ENCODE measurements around the gene L3MBTL2. TPM values are rescaled to one million over a fixed set of nuclear protein-coding genes. Genes with fewer than 3 reads are reported as not detected.

L3MBTL2 gene
- total and polyA plus RNA-seq, 2 of the 13 experiments (the other 11 are each of a cell fraction or from before 2014, with no cell fraction given): 13.8 to 33.7 TPM

DNA sequence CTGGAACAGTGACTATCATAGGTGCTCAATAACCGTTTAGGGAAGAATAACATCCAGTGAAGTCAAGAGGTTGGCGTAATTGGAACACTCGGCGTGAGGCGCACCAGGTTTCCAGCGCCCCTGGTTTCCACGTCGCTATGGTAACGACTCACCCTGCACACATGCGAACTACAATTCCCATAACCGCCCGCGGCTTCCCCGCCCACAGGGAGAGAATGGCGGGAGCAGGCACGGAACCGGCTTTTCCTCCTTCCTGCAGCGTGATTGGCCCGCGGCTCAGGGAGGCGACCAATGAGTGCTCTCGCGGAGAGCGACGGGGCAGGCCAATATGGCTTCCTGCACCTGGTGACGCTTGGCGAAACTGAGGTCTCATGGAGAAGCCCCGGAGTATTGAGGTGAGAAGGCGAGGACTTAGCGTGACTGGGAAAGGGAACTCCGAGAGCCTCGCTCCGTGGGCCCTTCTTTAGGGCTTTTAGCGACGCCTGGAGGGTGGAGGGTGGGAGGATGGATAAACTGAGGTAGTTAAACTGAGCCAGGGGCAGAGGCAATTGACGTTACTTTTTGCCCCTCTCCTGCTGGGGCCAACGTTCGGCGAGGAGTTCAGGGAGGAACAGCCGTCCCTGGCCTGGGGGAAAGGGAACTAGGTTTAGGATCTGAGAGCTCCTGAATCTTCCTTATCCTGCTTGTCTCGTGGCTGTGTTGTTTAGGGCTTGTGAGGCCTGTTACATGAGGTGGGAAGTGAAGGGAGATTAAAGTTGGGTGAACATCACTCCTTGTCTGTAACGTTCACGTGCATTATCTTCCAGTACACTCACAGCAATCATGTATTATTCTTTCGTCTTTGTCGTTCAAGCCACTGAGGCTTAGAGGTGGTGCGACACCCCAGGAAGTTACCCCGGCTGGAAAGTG is at the start of gene L3MBTL2 (continued):
- TF ChIP-seq, protein P1, sequence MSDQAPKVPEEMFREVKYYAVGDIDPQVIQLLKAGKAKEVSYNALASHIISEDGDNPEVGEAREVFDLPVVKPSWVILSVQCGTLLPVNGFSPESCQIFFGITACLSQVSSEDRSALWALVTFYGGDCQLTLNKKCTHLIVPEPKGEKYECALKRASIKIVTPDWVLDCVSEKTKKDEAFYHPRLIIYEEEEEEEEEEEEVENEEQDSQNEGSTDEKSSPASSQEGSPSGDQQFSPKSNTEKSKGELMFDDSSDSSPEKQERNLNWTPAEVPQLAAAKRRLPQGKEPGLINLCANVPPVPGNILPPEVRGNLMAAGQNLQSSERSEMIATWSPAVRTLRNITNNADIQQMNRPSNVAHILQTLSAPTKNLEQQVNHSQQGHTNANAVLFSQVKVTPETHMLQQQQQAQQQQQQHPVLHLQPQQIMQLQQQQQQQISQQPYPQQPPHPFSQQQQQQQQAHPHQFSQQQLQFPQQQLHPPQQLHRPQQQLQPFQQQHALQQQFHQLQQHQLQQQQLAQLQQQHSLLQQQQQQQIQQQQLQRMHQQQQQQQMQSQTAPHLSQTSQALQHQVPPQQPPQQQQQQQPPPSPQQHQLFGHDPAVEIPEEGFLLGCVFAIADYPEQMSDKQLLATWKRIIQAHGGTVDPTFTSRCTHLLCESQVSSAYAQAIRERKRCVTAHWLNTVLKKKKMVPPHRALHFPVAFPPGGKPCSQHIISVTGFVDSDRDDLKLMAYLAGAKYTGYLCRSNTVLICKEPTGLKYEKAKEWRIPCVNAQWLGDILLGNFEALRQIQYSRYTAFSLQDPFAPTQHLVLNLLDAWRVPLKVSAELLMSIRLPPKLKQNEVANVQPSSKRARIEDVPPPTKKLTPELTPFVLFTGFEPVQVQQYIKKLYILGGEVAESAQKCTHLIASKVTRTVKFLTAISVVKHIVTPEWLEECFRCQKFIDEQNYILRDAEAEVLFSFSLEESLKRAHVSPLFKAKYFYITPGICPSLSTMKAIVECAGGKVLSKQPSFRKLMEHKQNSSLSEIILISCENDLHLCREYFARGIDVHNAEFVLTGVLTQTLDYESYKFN (CRISPR knock-in tag; conservative IDR thresholded peaks at IDR 0.05): 0 out of 2 replicates have a peak, but pooled peaks have one; percentile 24
- TF ChIP-seq, protein P2, sequence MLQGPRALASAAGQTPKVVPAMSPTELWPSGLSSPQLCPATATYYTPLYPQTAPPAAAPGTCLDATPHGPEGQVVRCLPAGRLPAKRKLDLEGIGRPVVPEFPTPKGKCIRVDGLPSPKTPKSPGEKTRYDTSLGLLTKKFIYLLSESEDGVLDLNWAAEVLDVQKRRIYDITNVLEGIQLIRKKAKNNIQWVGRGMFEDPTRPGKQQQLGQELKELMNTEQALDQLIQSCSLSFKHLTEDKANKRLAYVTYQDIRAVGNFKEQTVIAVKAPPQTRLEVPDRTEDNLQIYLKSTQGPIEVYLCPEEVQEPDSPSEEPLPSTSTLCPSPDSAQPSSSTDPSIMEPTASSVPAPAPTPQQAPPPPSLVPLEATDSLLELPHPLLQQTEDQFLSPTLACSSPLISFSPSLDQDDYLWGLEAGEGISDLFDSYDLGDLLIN (CRISPR knock-in tag; IDR thresholded peaks at IDR 0.05; ENCODE audit: borderline replicate concordance): 0 out of 2 replicates have a peak, but pooled peaks have one; percentile 60
- TF ChIP-seq, protein P3, sequence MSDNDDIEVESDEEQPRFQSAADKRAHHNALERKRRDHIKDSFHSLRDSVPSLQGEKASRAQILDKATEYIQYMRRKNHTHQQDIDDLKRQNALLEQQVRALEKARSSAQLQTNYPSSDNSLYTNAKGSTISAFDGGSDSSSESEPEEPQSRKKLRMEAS (IDR thresholded peaks at IDR 0.05): peak; percentile 76
- peak; percentile 72; the same call in 1 of the 2 replicates for TF ChIP-seq FOXK1 (CRISPR knock-in tag; IDR thresholded peaks at IDR 0.05; ENCODE audit: borderline replicate concordance, low read depth)
- TF ChIP-seq, protein P4, sequence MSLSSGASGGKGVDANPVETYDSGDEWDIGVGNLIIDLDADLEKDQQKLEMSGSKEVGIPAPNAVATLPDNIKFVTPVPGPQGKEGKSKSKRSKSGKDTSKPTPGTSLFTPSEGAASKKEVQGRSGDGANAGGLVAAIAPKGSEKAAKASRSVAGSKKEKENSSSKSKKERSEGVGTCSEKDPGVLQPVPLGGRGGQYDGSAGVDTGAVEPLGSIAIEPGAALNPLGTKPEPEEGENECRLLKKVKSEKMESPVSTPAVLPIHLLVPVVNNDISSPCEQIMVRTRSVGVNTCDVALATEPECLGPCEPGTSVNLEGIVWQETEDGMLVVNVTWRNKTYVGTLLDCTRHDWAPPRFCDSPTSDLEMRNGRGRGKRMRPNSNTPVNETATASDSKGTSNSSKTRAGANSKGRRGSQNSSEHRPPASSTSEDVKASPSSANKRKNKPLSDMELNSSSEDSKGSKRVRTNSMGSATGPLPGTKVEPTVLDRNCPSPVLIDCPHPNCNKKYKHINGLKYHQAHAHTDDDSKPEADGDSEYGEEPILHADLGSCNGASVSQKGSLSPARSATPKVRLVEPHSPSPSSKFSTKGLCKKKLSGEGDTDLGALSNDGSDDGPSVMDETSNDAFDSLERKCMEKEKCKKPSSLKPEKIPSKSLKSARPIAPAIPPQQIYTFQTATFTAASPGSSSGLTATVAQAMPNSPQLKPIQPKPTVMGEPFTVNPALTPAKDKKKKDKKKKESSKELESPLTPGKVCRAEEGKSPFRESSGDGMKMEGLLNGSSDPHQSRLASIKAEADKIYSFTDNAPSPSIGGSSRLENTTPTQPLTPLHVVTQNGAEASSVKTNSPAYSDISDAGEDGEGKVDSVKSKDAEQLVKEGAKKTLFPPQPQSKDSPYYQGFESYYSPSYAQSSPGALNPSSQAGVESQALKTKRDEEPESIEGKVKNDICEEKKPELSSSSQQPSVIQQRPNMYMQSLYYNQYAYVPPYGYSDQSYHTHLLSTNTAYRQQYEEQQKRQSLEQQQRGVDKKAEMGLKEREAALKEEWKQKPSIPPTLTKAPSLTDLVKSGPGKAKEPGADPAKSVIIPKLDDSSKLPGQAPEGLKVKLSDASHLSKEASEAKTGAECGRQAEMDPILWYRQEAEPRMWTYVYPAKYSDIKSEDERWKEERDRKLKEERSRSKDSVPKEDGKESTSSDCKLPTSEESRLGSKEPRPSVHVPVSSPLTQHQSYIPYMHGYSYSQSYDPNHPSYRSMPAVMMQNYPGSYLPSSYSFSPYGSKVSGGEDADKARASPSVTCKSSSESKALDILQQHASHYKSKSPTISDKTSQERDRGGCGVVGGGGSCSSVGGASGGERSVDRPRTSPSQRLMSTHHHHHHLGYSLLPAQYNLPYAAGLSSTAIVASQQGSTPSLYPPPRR (CRISPR knock-in tag; IDR thresholded peaks at IDR 0.05; ENCODE audit: borderline replicate concordance): peak; percentile 21; the same call in 1 of the 2 replicates
- no peak for TF ChIP-seq NFE2 (CRISPR knock-in tag; IDR thresholded peaks at IDR 0.05)
- TF ChIP-seq ZNF772 (CRISPR knock-in tag; IDR thresholded peaks at IDR 0.05): peak; percentile 66; the same call in 1 of the 2 replicates
- TF ChIP-seq KLF11 (CRISPR knock-in tag; IDR thresholded peaks at IDR 0.05): peak; percentile 7; the same call in 1 of the 2 replicates
- TF ChIP-seq, protein P5, sequence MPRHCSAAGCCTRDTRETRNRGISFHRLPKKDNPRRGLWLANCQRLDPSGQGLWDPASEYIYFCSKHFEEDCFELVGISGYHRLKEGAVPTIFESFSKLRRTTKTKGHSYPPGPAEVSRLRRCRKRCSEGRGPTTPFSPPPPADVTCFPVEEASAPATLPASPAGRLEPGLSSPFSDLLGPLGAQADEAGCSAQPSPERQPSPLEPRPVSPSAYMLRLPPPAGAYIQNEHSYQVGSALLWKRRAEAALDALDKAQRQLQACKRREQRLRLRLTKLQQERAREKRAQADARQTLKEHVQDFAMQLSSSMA (CRISPR knock-in tag; IDR thresholded peaks at IDR 0.05): 0 out of 2 replicates have a peak, but pooled peaks have one; percentile 67
- peak; percentile 94 for TF ChIP-seq HOXA3 (CRISPR knock-in tag; IDR thresholded peaks at IDR 0.05)
- 0 out of 2 replicates have a peak, but pooled peaks have one; percentile 27 for TF ChIP-seq ZFP1 (CRISPR knock-in tag; IDR thresholded peaks at IDR 0.05)
- TF ChIP-seq RFXANK (CRISPR knock-in tag; IDR thresholded peaks at IDR 0.05): peak; percentile 54; the same call in 1 of the 2 replicates
- TF ChIP-seq, protein P6, sequence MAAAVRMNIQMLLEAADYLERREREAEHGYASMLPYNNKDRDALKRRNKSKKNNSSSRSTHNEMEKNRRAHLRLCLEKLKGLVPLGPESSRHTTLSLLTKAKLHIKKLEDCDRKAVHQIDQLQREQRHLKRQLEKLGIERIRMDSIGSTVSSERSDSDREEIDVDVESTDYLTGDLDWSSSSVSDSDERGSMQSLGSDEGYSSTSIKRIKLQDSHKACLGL (CRISPR knock-in tag; IDR thresholded peaks at IDR 0.05): peak; percentile 83
- TF ChIP-seq ZNF317 (CRISPR knock-in tag; IDR thresholded peaks at IDR 0.05): 0 out of 2 replicates have a peak, but pooled peaks have one; percentile 18
- no peak for TF ChIP-seq PAWR (CRISPR knock-in tag; IDR thresholded peaks at IDR 0.05; ENCODE audit: borderline replicate concordance)
